HG02588 (cell line): ENCODE measurements around the gene SANBR.
"Not testable (repeated sequence)": the region's sequence is repeated elsewhere in the genome, so short reads cannot be mapped to it uniquely, and the experiment has no call there.

Source experiments
- ATAC-seq: cut with Tn5 transposase; IDR thresholded peaks from one replicate; pipeline ENCODE4 v1.9.1; 2021; ENCODE audit warnings: mild to moderate bottlenecking, moderate library complexity; ENCODE audit not compliant: unreplicated experiment

The SANBR gene

GRCh38 chr2:61065714-61066709, at the start of gene SANBR:
SANBR (plus strand) TSS chr2:61065871; CDS start chr2:61070351, 4,480 bp downstream.
- peak; percentile 96 for ATAC-seq

DNA sequence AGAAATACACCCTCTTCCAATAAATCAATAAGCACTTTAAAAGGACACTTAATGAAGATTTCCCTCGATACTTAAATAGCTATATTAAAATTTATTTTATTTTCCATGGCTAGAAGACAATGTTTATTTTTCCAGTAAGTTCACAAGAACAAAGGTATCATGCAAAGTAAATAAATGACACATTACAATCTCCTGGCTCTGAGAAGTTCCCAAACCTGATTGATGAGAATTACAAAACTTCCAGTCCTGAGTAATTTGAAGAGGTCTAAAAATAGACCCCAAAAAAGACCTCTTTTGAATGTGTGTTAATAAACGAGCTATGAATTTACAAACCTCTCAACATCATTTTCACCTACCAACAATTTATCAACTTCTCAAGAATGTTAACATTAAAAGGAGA, 49.7 kb upstream of the SANBR start:
- ATAC-seq, result no peak

GRCh38 chr2:61016392-61017002, 49.2 kb upstream of the SANBR start:
- peak; percentile 15 for ATAC-seq

DNA sequence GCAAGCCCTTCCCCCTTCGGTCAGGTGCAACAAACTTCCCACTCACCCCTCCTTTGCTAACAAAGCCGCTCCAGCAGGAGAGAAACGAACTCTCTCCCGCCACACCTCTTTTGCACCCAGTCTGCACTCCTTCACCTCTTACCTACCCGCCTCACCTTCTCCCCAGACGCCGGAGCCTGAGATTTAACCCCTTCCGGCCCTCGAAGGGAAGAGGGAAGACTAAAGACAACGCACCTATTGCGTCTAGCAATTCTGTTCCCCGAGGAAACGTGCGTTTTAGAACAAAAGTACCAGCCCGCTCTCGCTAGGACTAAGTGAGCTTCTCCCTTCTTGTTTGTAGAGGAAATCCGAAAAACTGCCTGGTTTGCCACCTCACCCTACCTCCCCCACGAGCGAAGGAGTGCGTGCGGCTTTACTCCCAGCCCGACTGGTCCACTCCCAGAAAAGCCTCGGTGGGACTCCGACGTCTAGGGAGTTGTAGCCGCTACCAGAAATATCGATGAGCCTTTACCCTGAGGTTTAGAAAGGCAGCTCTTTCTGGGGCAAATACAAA, 48.6 kb upstream of the SANBR start:
- ATAC-seq, result peak; percentile 59

- peak; percentile 81 for ATAC-seq
Measured at GRCh38 chr2:61017556-61018317, 47.9 kb upstream of the SANBR start, which contains the start of the genes PEX13 and PUS10. PEX13 (plus strand) TSS chr2:61017720; CDS start chr2:61017760, 40 bp downstream. PUS10 (minus strand) TSS chr2:61018255; CDS start chr2:61011890, 6,365 bp downstream.

DNA sequence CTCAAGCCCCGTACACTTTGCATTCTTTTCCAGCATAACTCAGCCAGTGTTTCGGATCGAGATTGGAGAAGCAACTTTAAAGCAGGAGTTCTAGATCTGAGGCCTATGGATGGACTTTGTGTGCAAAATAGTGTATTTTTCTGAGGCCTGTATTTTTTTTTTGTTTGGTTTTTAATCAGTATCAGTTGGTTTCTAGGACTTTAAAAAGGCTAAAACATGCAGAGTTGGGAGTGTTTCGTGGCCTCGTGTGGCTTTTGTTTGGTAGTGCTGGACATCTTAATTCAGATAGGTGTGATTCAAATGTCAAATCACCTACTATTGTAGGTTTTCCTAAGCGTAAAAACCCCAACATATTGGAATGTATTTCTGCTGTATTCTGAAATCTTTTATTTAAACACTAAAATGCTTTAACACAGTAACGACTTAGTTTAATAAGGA, 47.3 kb upstream of the SANBR start:
- no peak for ATAC-seq

DNA sequence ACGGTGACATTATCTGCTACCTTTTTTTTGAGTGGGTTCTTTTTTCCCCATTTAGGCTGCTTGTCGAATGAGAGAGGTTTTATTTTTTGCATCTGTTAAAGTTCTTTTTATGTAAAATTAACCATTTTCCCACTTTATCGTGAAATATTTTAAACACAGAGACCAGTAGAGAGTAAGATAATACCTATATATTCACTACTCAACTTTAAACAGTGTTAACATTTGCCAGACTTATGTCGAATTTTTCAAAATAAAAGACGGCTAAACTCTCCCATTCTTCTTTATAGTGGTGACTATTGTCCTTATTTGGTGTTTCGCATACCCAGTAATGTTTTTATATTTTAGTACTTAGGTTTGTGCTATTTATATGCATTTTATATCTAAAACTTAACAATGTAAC, 46.9 kb upstream of the SANBR start:
- ATAC-seq, result no peak

- no peak for ATAC-seq
Measured at GRCh38 chr2:61021228-61021660, 44.4 kb upstream of the SANBR start.

GRCh38 chr2:61023670-61024069, 42.0 kb upstream of the SANBR start:
- ATAC-seq, result no peak

GRCh38 chr2:61029533-61029932, 36.1 kb upstream of the SANBR start:
- no peak for ATAC-seq

DNA sequence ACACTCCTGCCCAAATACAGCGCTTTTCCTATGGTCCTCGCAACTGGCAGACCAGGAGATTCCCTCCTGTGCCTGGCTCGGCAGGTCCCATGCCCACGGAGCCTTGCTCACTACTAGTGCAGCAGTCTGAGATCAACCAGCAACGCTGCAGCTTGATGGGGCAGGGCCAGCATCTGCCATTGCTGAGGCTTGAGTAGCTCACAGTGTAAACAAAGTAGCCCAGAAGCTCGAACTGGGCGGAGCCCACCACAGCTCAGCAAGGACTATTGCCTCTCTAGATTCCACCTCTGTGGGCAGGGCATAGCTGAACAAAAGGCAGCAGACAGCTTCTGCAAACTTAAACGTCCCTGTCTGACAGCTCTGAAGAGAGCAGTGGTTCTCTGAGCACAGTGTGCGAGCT, 31.1 kb upstream of the SANBR start:
- not testable (repeated sequence) for ATAC-seq

DNA sequence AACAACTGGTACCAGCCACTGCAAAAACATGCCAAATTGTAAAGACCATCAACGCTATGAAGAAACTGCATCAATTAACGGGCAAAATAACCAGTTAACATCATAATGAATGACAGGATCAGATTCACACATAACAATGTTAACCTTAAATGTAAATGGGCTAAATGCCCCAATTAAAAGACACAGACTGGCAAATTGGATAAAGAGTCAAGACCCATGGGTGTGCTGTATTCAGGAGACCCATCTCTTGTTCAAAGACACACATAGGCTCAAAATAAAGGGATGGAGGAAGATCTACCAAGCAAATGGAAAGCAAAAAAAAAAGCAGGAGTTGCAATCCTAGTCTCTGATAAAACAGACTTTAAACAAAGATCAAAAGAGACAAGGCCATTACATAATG, 29.0 kb upstream of the SANBR start:
- ATAC-seq, result not testable (repeated sequence)

- no peak for ATAC-seq
Measured at GRCh38 chr2:61042807-61043206, 22.9 kb upstream of the SANBR start.

- ATAC-seq, result no peak
Measured at GRCh38 chr2:61044636-61045035, 21.0 kb upstream of the SANBR start.

- ATAC-seq, result no peak
Measured at GRCh38 chr2:61045226-61045625, 20.4 kb upstream of the SANBR start.

GRCh38 chr2:61045999-61046398, 19.7 kb upstream of the SANBR start:
- ATAC-seq, result no peak

- ATAC-seq, result no peak
Measured at GRCh38 chr2:61055557-61055956, 10.1 kb upstream of the SANBR start.

DNA sequence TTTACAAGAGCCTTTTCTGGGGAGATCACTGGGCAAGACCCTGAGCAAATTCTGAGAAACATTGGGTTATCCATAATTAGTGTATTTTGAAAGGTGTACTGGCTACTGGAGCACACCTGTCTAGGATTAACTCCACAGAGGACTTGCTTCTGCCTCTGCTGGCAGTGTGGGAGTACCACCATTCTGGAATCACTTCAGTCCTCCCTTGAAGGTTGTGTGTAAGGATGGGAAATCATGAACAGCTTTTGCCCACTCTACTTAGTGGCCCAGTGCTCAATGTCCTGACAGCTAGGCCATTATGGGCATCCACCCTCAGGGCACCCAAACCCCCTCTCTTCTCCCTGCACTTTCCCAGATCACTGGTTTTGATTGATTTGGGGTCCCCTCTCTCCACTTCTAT, 8.1 kb upstream of the SANBR start:
- ATAC-seq, result no peak

DNA sequence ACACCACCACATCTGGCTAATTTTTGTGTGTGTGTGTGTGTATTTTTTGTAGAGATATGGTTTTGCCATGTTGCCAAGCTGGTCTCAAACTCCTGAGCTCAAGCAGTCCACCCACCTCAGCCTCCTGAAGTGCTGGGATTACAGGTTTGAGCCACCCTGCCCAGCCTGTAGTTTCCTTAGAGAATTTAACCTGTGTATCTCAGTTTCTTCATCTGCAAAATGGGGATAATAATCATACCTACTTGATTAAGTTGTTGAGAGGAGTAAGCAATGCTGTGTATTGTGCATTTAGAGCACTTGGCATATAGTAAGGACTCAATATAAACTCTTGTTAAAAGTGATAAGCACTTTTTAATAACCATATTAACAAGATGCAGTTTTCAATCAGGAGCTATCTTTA, 6.3 kb upstream of the SANBR start:
- ATAC-seq, result no peak

- no peak for ATAC-seq
Measured at GRCh38 chr2:61074100-61074499, 8.4 kb downstream of the SANBR start.

GRCh38 chr2:61085883-61086282, 20.2 kb downstream of the SANBR start:
- no peak for ATAC-seq
